GM13977 (cell line): Measurements from ENCODE around the gene MRPS6.

ENCODE experiments used
- DNase-seq: peaks from one replicate; pipeline ENCODE4 v3.0.0; 2012; ENCODE audit warnings: low spot score
- CTCF ChIP-seq: IDR thresholded peaks from 2 replicates; pipeline ENCODE4 v1.5.1; 2012; ENCODE audit warnings: mild to moderate bottlenecking, control low read depth; ENCODE audit not compliant: insufficient read depth; ENCODE audit errors: extremely low read depth, missing control alignments
- in situ Hi-C: fragments of 300-500 bp; cut with MboI; formaldehyde crosslinking; loops from one replicate; pipeline ENCODE4 v1.12.0; 2022; ENCODE audit warnings: low sequenced_read_pairs, low pct_unique_long_range_greater_than_20kb, mixed read lengths, inconsistent platforms; ENCODE audit not compliant: unreplicated experiment

MRPS6 gene

GRCh38 chr21:34180407-34180806 is 107.0 kb downstream of the MRPS6 start:
- TF ChIP-seq CTCF = no peak
- no peak for DNase-seq
- in situ Hi-C loops = no loop called here

GRCh38 chr21:34180826-34181359 is 107.5 kb downstream of the MRPS6 start:
- TF ChIP-seq CTCF = no peak
- in situ Hi-C loops = no loop called here
- DNase-seq = no peak

- no peak for TF ChIP-seq CTCF
- no peak for DNase-seq
- in situ Hi-C loops = no loop called here
These were observed 108.2 kb downstream of the MRPS6 start for GRCh38 chr21:34181431-34182039.

- no peak for TF ChIP-seq CTCF
- no peak for DNase-seq
- in situ Hi-C loops = no loop called here
These were observed 109.1 kb downstream of the MRPS6 start for GRCh38 chr21:34182436-34182835.

- in situ Hi-C loops = no loop called here
- no peak for TF ChIP-seq CTCF
- DNase-seq = no peak
These were observed 110.1 kb downstream of the MRPS6 start for GRCh38 chr21:34183331-34183928.

- in situ Hi-C loops = no loop called here
- DNase-seq = no peak
- no peak for TF ChIP-seq CTCF
These were observed 110.9 kb downstream of the MRPS6 start for GRCh38 chr21:34184232-34184631.
